HG03521 (cell line): ENCODE data around the gene KDELR3.

ENCODE experiments used
- ATAC-seq: cut with Tn5 transposase; IDR thresholded peaks from one replicate; pipeline ENCODE4 v1.9.1; 2021; ENCODE audit warnings: mild to moderate bottlenecking, moderate library complexity; ENCODE audit not compliant: unreplicated experiment

Gene KDELR3

GRCh38 chr22:38467904-38468442, at the start of gene KDELR3:
KDELR3 (plus strand) TSS chr22:38468096; CDS start chr22:38468234, 138 bp downstream.
- ATAC-seq, result no peak

- ATAC-seq, result no peak
Measured at GRCh38 chr22:38418589-38418988, 49.3 kb upstream of the KDELR3 start.

- ATAC-seq, result no peak
Measured at GRCh38 chr22:38419121-38419857, 48.6 kb upstream of the KDELR3 start.

- no peak for ATAC-seq
Measured at GRCh38 chr22:38419858-38420160, 48.1 kb upstream of the KDELR3 start.

GRCh38 chr22:38420734-38421133, 47.2 kb upstream of the KDELR3 start:
- ATAC-seq, result no peak

- ATAC-seq, result no peak
Measured at GRCh38 chr22:38422611-38423511, 45.0 kb upstream of the KDELR3 start.

GRCh38 chr22:38423512-38424503, 44.1 kb upstream of the KDELR3 start:
- no peak for ATAC-seq

GRCh38 chr22:38424525-38425080, 43.3 kb upstream of the KDELR3 start:
- no peak for ATAC-seq

- ATAC-seq, result no peak
Measured at GRCh38 chr22:38426628-38427027, 41.3 kb upstream of the KDELR3 start.

- ATAC-seq, result no peak
Measured at GRCh38 chr22:38427465-38427864, 40.4 kb upstream of the KDELR3 start.

GRCh38 chr22:38427940-38428339, 40.0 kb upstream of the KDELR3 start:
- no peak for ATAC-seq

- ATAC-seq, result no peak
Measured at GRCh38 chr22:38428714-38429113, 39.2 kb upstream of the KDELR3 start.

GRCh38 chr22:38429499-38430068, 38.3 kb upstream of the KDELR3 start:
- ATAC-seq, result no peak

- ATAC-seq, result no peak
Measured at GRCh38 chr22:38431266-38432010, 36.5 kb upstream of the KDELR3 start.

GRCh38 chr22:38432264-38432663, 35.6 kb upstream of the KDELR3 start:
- ATAC-seq, result no peak

GRCh38 chr22:38433871-38434270, 34.0 kb upstream of the KDELR3 start:
- ATAC-seq, result no peak

GRCh38 chr22:38435010-38435409, 32.9 kb upstream of the KDELR3 start:
- ATAC-seq, result no peak

- no peak for ATAC-seq
Measured at GRCh38 chr22:38435965-38436364, 31.9 kb upstream of the KDELR3 start.

- ATAC-seq, result no peak
Measured at GRCh38 chr22:38436629-38437395, 31.1 kb upstream of the KDELR3 start.
